ENCODE data around the gene WDR62.

GRCh38 chr19:36084231-36085009 lies 29.7 kb downstream of the WDR62 start:
- TF ChIP-seq, protein P1, sequence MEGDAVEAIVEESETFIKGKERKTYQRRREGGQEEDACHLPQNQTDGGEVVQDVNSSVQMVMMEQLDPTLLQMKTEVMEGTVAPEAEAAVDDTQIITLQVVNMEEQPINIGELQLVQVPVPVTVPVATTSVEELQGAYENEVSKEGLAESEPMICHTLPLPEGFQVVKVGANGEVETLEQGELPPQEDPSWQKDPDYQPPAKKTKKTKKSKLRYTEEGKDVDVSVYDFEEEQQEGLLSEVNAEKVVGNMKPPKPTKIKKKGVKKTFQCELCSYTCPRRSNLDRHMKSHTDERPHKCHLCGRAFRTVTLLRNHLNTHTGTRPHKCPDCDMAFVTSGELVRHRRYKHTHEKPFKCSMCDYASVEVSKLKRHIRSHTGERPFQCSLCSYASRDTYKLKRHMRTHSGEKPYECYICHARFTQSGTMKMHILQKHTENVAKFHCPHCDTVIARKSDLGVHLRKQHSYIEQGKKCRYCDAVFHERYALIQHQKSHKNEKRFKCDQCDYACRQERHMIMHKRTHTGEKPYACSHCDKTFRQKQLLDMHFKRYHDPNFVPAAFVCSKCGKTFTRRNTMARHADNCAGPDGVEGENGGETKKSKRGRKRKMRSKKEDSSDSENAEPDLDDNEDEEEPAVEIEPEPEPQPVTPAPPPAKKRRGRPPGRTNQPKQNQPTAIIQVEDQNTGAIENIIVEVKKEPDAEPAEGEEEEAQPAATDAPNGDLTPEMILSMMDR (optimal IDR thresholded peaks at IDR 0.05 in 1 of 3, IDR thresholded peaks at IDR 0.05 in 1 of 3, conservative IDR thresholded peaks at IDR 0.05 in 1 of 3; ENCODE audit: extremely low read depth in 1 of 3, insufficient read depth in 2 of 3, low read length in 3 of 3): no peak
- TF ChIP-seq EZH2 (IDR thresholded peaks at IDR 0.05; ENCODE audit: low read length): no peak
